Panc1 (cell line): ENCODE data around the gene MKLN1. TPM values are rescaled to one million over a fixed set of nuclear protein-coding genes. Genes with fewer than 3 reads are reported as not detected.

Source experiments
- ATAC-seq: fragments of 200-7000 bp; cut with Tn5 transposase; 2 replicates; pipeline ENCODE4 v1.9.1; 2020; ENCODE audit warnings: mild to moderate bottlenecking, moderate library complexity
- BruUV-seq: library from RNA; stranded (reverse); fragments of 400-500 nt; replicated peaks from 2 replicates; lab custom pipeline; 2021; lab: Mats Ljungman, UMichigan
- CTCF ChIA-PET: fragments of 300-600 bp; sonication (Branson Sonifier 250); formaldehyde crosslinking; loops from one replicate; lab custom pipeline; 2022; ENCODE audit warnings: antibody characterized with exemption; lab: Charles Lee
- POLR2A ChIA-PET: fragments of 300-600 bp; sonication (Branson Sonifier 250); formaldehyde crosslinking; loops from one replicate; lab custom pipeline; 2022; ENCODE audit warnings: antibody characterized with exemption; lab: Charles Lee
- DNase-seq: peaks from one replicate; pipeline ENCODE4 v3.0.0-alpha.2; 2010; ENCODE audit warnings: low read depth, low spot score
- H3K27ac ChIP-seq: 2 replicates; pipeline ENCODE4 v1.5.1; 2011; ENCODE audit warnings: mild to moderate bottlenecking, low read length, inconsistent platforms
- H3K27me3 ChIP-seq: fragments of 200-500 bp; sonication (Bioruptor generic); 2 replicates; pipeline ENCODE4 v1.6.0; 2014; ENCODE audit warnings: low read length, inconsistent platforms; ENCODE audit not compliant: control insufficient read depth, insufficient read depth
- H3K36me3 ChIP-seq: fragments of 200-500 bp; sonication (Bioruptor generic); 2 replicates; pipeline ENCODE4 v1.5.1; 2014; ENCODE audit warnings: inconsistent platforms, mild to moderate bottlenecking, low read length, moderate library complexity; ENCODE audit not compliant: control insufficient read depth, insufficient read depth
- H3K4me1 ChIP-seq: 2 replicates; pipeline ENCODE4 v1.5.1; 2011; ENCODE audit warnings: inconsistent platforms, mild to moderate bottlenecking, low read length, moderate library complexity; ENCODE audit not compliant: control insufficient read depth, insufficient read depth
- H3K4me3 ChIP-seq, 2 experiments: 2 replicates each; pipeline ENCODE4 v1.5.1; 2011 to 2012; ENCODE audit warnings: low read depth in 2 of 2, low read length in 2 of 2, mild to moderate bottlenecking in 2 of 2, inconsistent platforms in 1 of 2, moderate library complexity in 1 of 2
- H3K9me3 ChIP-seq: fragments of 200-500 bp; sonication (Bioruptor generic); 2 replicates; pipeline ENCODE4 v1.5.1; 2014; ENCODE audit warnings: low read depth, mild to moderate bottlenecking, inconsistent platforms, low read length, moderate library complexity; ENCODE audit not compliant: control insufficient read depth, insufficient read depth
- CTCF ChIP-seq: fragments of 450-650 bp; IDR thresholded peaks from 2 replicates; pipeline ENCODE4 v1.5.1; 2017; ENCODE audit warnings: mild to moderate bottlenecking
- POLR2AphosphoS5 ChIP-seq: IDR thresholded peaks from 2 replicates; pipeline ENCODE4 v1.6.1; 2012; ENCODE audit warnings: mild to moderate bottlenecking, low read depth, low read length, moderate library complexity
- REST ChIP-seq, 2 experiments: IDR thresholded peaks; 2 replicates each; pipeline ENCODE4 v1.6.1; 2011 to 2012; ENCODE audit warnings: low read depth in 2 of 2, control low read depth in 1 of 2, low read length in 1 of 2, mild to moderate bottlenecking in 1 of 2, moderate library complexity in 1 of 2; ENCODE audit not compliant: insufficient read depth in 1 of 2
- SIN3A ChIP-seq: IDR thresholded peaks from 2 replicates; pipeline ENCODE4 v1.6.1; 2012; ENCODE audit warnings: low read depth, mild to moderate bottlenecking, low read length, moderate library complexity, borderline replicate concordance; ENCODE audit not compliant: insufficient read depth
- TCF7L2 ChIP-seq: IDR thresholded peaks from 2 replicates; pipeline ENCODE4 v1.6.1; 2011; ENCODE audit warnings: mild to moderate bottlenecking, low read depth, low read length, inconsistent platforms
- in situ Hi-C: cut with HindIII; loops from 2 replicates; pipeline ENCODE4 v1.10.0; 2016; ENCODE audit warnings: low sequenced_read_pairs, low pct_unique_long_range_greater_than_20kb
- intact Hi-C: fragments of 100-400 bp; cut with micrococcal nuclease; formaldehyde crosslinking; loops from one replicate; pipeline ENCODE4 v1.10.0; 2022; ENCODE audit not compliant: unreplicated experiment
- total RNA-seq: library from RNA; stranded (reverse); gene quantifications from one replicate; pipeline ENCODE4 v1.2.1, GENCODE V29; 2021; ENCODE audit not compliant: unreplicated experiment

The MKLN1 gene
- total RNA-seq, 1 experiment from 2014 or later = 46.4 TPM

DNA sequence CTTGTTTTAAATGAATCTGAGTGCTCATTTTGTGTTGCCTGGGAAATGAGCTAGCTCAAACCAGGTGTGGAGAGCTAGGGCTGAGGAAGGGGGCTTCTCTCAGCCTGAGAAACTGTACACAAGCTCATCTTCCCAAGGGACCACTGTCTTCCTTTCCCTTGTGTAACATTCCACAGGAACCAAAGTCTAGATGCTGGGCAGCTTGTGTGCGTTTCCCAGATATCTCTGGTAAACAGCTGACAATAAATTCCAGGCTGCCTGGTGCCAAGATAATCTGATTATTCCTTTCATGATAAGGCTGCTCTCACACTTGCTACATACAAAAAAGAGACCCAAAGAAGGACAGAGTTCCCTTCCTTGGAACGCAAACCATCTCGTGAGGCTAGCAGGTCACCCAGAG, 33.1 kb upstream of the MKLN1 start:
- no peak for TF ChIP-seq REST (IDR thresholded peaks at IDR 0.05; ENCODE audit: insufficient read depth in 1 of 2, low read depth in 2 of 2, low read length in 1 of 2)
- no peak for TF ChIP-seq POLR2AphosphoS5
- no peak for TF ChIP-seq TCF7L2
- no peak for TF ChIP-seq CTCF
- no peak for TF ChIP-seq SIN3A
- Histone ChIP-seq H3K27ac (no peak overlapping the region), H3K4me3 (no peak overlapping the region), H3K4me1 (peaks cover 5% of the 10 kb centered on the region; the same call in 1 of the 2 replicates), H3K36me3 (no peaks in the 10 kb centered on the region), H3K9me3 (no peaks in the 10 kb centered on the region), H3K27me3 (no peaks in the 10 kb centered on the region)
- POLR2A ChIA-PET = no interaction called here
- DNase-seq (no peak), ATAC-seq (no peak)
- no TSS peak for BruUV-seq
- in situ Hi-C loops (no loop called here), intact Hi-C loops (no loop called here)
- CTCF ChIA-PET = no interaction called here

GRCh38 chr7:131298608-131298992, 29.1 kb upstream of the MKLN1 start:
- peaks cover 5% of the 10 kb centered on the region; the same call in 1 of the 2 replicates for H3K4me1 ChIP-seq
- H3K36me3 ChIP-seq = no peaks in the 10 kb centered on the region
- BruUV-seq = no TSS peak
- no peak overlapping the region; a peak in 1 of 4 replicates for H3K4me3 ChIP-seq
- no peaks in the 10 kb centered on the region for H3K9me3 ChIP-seq
- in situ Hi-C loops = no loop called here
- intact Hi-C loops = no loop called here
- no peak overlapping the region for H3K27ac ChIP-seq
- TF ChIP-seq TCF7L2 (no peak), REST (IDR thresholded peaks at IDR 0.05; ENCODE audit: insufficient read depth in 1 of 2, low read depth in 2 of 2, low read length in 1 of 2) (no peak), SIN3A (no peak)
- POLR2A ChIA-PET = interaction anchor here (0.6 kb wide), 1 partner anchor 36 kb away, joined by 3 read pairs; no protein-coding TSS in a partner anchor
- DNase-seq = no peak
- CTCF ChIA-PET = no interaction called here
- 0 out of 2 replicates have a peak, but pooled peaks have one; percentile 15 for ATAC-seq
- no peaks in the 10 kb centered on the region for H3K27me3 ChIP-seq
